GM21529 (cell line): ENCODE data around the gene UBE2Q2.
"Not testable (repeated sequence)": the region's sequence is repeated elsewhere in the genome, so short reads cannot be mapped to it uniquely, and the experiment has no call there.

ENCODE experiments used
- ATAC-seq: cut with Tn5 transposase; IDR thresholded peaks from one replicate; pipeline ENCODE4 v1.9.1; 2021; ENCODE audit not compliant: unreplicated experiment

UBE2Q2 gene

DNA sequence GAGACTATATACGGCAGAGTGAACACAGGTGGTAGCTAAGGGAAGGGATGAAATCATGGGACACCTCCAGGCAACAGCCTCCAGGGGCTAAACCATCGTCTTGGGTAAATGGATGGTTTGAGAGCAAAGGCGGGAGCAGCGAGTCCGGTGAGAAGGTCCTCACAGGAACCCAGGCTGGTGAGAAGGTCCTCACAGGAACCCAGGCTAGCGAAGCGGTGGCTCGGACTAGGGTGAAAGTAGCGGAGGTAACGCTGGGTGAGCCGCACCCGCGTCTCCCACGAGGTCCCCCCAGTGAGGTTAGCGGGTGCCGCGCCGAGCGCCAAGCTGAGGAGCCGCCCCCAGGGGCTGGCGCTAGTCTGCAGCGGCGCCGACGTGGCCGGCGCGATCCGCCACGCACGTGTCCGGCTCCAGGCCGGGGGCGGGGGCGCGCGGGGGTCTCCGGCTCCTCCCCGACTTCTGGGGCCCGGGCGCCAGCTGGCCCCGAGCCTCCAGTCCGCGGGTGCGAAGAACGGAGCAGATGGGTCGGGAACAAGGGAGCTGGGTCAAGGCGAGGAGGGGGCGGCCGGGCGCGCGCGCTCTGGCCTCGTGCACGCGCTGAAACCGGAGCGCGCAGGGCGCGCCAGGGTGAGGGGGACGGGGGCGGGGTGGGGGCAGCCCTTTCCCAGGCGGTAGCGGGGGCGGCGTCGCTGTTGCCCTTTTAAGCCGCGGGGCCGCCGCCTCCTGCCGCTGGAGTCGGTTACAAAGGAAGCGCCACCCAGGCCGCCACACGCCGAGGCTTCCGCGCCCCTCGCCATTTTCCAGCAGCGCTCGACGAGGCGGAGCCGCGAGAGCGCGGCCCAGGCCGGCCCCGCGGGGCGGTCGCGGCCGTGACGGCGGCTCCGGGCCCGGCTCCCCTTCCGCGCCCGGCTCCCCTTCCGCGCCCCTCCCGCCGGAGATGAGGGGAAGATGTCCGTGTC lies at the start of gene UBE2Q2:
UBE2Q2 (plus strand) TSS at position 726 of the 956 bp plus-strand sequence; CDS start at position 946, 220 bp downstream.
- ATAC-seq, result peak; percentile 46

DNA sequence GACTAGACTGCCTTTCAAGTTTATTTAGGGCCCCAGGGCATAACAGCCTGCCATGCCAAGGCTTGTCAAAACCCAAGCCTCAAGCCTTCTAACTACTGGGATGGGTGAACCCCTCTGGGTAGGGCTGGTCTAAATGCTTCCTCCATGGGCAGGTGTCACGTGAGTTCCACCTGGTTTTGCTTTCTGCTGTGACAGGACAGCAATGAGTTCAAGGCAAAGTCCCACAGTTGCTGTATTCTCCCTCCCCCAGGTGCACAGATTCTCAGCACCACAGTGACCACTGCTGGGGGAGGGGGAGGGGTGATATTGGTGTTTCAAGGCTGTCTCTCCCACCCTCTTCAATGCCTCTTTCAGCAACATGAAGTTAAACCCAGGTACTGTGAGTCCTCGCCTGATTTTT lies 46.9 kb upstream of the UBE2Q2 start:
- no peak for ATAC-seq

DNA sequence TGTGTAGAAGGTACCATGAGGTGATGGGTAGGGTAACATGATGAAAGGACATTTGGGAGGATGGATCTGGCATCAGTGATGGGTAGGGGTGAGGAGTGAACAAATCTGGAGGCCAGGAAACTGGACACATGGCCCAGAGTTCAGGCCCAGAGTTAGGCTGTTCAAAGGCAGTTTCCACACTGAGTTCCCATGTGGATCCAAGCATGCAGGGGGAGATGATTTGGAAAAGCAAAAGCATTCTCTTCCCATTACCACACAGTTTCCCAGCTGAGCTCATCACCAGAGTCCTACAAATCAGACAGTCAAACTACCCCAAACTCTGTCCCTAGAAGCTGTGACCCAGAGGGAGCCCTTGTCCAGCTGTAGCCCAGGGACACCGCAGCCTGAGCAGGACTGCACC lies 46.1 kb upstream of the UBE2Q2 start:
- not testable (repeated sequence) for ATAC-seq

DNA sequence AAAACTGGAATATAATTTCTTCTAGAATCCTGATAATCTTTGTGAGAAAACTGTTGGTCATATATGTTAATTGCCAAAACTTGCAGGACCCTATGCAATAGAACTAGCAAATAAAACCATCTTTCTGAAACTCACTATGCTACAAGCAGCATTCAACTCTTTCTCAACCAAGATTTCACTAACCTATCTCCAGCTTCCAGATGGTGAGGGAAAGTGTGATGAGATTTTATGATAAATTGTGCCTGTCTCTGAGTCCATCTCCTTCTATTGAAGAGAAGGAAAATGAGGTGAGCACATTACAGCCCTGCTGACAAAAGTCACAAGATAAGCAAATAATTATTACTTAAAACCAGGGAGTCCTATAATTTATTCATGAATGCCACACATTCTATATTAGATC lies 44.1 kb upstream of the UBE2Q2 start:
- ATAC-seq, result no peak

DNA sequence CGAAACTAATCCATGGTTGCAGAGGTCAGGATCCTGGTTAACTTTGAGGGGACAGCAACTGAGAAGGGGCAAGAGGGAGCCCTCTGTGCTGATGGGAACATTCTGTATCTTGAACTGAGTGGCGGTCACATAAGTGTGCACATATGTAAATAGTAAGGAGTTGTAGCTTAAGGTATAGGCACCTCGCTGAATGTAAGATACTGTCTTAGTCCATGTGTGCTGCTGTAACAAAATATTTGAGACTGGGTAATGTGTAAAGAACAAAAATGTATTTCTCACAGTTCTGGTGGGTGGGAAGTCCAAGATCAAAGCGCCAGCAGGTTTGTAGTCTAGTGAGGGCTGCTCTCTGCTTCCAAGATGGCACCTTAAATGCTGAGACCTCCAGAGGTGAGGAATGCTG lies 42.8 kb upstream of the UBE2Q2 start:
- not testable (repeated sequence) for ATAC-seq

DNA sequence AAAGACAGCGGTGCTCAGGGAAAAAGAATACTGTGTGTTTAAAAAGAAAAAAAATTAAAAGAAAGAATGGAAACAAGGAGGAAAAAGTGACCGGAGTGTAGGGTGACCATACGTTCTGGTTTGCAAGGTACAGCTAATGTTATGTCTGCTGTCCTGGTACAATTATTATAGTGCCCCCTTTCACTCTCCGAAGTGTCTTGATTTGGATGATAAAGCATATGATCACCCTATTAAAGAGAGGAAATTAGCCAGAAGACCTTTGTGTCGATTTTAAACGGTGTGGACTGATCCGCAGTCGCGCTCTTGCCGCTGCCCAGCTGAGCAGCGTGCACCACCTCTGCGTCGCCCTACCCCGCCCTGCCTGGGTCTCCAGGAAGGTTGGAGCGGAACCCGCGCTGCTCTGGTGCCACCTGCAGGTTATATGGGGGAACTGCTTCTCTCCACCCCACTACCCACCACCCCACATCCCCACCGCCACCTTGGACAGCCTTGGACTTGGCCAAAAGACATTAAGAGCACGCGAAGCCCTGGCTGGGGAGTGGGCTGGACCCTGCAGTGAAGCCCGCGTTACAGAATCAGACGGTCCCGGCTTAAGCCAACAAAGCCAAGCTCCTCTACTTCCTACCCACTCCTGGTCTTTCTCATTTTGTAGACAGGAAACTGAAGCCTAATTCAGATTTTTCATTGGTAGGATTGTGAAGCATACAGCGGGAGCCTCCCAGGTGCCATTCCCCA lies 41.2 kb upstream of the UBE2Q2 start:
- peak; percentile 61 for ATAC-seq

DNA sequence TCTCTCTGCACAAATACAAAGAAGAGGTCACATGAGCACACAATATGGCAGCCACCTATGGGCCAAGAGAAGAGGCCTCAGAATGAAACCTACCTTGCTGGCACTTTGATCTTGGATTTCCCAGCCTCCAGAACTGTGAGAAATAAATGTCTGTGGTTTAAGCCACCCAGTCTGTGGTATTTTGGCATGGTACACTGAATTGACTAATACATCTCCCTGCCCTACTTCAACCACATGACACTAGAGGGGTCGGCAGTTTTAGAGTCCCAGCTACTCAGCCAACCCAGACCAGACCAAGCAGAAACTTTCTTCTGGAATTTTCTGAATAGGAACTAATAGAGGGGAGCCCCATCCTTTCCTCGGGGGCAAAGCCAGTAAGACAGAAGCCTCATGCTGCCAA lies 35.8 kb upstream of the UBE2Q2 start:
- not testable (repeated sequence) for ATAC-seq

DNA sequence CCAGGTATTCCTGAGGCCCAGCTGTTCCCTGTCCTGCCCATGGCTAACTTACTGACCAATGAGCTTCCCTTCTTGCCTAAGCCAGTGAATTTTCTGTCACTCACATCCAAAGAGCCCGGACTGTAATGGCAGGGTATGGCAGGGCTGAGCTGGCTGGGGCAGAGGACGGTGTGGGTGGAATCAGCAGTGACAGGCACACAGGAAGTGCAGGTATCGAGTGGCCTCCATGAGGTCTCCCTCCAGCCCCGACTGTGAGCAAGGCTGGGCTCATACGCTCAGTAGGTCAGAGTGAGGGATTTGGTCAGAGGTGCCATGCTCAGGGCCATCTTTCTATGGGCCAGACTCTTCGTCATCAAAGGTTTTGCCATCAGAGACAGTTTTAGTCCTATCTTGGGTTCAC lies 35.2 kb upstream of the UBE2Q2 start:
- not testable (repeated sequence) for ATAC-seq

DNA sequence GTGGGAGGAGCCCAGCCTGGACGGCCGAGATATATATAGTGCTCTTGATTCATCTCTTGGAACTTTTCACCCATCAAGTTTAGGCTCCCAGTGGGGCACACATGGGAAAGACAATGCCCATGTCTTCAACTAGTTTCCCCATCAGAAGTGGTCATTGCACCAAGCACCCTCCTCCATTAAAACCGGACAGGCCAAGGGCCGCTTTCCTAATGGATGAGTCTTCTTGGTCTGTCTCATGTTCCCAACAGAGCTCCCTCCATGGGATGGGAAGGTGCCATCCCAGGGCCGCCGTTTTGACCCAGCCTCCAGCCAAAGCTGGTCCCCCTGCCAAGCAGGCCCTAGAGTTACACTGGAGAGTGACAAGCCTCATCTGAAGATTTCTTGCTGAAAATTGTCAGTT lies 34.7 kb upstream of the UBE2Q2 start:
- no peak for ATAC-seq

DNA sequence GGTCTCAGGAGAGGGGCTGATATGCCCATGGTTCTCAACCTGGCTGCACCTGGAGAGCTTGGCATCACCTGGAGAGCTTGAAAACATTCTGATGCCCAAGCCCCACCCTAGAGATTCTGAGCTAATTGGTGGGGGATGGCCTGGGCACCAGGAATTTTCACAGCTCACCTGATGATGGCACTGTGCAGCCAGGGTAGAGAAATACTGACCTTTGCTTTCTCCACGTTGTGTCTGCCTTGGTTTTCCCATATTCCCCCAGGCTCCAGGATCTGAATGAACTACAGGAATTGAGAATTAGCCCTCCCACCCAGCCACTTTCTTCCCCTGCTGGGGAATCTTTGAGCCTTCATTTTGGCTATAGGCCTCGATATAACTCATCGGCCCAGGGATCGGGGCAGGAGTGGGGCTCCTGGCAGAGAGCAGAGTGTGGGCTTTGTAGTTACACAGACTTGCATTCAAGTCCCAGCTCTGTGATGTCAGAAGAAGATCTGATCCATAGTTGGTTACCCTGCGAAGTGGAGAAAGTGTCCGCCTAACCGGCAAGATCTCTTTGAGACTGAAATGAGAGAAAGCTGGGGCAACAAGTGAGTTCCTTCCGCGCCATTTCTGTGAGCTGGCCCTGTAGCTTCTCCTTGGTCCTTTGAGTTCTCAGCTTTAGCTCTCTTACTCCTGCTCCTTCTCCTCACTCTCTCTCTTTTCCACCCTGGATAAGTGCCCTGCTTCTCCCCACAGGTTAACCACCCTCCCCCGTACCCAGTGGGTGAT lies 33.1 kb upstream of the UBE2Q2 start:
- ATAC-seq, result no peak

DNA sequence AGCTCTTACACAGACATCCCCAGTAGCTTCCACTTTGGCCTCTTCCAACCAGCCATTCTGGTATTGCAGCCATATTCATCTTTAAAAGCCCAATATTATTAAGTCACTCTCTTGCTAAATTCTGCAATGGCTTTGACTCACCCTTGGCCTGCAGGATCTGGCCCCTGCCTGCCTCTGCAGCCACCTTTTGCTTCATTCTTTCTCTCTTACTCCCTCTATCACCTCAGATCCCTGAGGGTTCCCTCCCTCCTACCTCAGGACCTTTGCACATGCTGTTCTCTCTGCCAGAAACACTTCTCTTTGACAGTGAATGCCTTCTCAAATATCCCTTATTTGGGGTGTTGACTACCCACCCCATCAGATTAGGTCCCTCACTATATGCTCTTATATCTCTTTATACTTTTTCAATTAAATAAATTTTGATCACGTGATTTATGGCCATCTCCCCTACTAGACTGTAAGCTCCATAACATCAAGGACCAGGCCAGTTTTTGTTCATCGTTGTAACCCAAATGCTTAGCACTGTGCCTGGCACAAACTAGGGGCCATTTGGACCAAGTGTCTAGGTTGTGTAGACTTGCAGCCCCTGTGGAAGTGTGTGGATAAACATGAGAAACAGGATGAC lies 32.3 kb upstream of the UBE2Q2 start:
- no peak for ATAC-seq

DNA sequence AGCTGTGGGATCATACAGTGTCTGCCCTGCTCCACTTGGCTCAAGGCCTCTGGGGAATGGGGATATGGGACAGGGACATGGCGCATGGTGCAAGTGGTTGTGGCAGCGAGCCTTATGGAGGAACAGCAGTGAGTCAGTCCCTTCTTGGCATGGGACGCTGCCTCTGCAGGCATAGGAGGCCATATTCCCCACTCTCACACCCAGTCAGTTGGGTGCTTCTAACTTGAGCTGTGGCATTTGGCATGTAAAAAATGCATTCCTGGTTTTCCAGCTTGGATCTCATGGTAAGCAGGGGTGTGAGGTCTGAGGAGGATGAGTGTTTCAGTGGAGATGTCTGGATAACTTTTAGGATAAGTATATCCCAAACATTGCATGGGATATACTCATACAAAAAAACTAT lies 31.6 kb upstream of the UBE2Q2 start:
- ATAC-seq, result no peak

DNA sequence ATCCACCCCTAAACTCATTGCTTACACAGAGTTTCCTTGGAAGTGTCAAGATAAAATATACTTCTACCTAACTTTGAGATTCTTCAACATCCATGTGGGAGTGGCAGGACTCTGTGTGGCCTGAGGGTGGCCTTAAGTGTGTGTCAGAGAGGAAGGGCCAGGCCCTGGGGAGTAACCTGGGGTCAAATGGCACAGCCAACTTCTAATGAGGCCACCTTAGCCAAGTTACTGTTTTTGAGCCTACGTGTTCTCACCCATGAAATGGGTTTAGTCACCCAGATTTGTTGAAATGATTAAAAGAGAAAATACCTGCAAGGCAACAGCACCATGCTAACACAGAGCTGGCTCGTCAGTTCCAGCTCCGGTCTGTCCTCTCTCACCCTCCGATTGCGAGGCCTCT lies 28.5 kb upstream of the UBE2Q2 start:
- ATAC-seq, result no peak

DNA sequence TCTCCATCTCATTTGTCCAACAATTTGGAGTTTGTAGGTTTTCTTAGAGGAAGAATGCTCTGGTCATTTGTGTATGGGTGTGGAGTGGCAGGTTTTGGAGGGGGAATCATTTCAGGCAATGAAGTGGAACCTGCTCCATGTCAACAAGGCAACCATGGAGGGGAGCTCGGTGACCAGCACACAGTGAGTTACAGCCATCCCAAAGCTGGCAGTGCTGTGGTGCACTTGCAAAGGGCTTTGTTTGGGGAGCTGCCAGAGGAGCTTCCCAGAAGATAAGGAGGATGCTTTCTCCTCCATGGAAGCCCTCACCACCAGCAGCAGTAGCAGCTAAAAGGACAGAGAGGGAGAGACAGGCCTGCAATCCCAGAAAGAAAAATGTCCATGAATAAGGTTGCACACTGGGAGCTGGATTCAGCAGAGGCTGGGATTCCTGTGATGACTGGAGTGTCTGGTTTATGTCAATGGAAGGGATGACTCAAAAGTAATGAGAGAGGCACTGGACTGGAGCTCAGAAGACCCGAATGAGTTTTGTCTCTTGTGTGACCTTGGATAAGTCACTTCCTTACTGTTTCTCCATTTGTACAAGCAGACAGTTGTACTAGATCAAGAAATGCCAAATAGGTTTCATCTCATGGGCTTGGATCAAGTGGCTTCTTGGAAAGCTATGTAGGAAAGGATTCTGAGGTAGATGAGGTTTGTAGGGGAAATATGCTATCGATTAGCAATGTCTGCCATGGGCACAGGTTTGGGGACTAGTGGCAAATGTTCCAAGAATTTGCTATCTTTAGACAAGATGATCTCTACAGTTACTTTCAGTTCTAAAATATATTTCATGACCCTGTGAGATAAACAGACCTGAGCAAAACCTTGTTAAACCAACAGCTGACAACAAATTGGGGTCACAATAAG lies 27.2 kb upstream of the UBE2Q2 start:
- no peak for ATAC-seq

DNA sequence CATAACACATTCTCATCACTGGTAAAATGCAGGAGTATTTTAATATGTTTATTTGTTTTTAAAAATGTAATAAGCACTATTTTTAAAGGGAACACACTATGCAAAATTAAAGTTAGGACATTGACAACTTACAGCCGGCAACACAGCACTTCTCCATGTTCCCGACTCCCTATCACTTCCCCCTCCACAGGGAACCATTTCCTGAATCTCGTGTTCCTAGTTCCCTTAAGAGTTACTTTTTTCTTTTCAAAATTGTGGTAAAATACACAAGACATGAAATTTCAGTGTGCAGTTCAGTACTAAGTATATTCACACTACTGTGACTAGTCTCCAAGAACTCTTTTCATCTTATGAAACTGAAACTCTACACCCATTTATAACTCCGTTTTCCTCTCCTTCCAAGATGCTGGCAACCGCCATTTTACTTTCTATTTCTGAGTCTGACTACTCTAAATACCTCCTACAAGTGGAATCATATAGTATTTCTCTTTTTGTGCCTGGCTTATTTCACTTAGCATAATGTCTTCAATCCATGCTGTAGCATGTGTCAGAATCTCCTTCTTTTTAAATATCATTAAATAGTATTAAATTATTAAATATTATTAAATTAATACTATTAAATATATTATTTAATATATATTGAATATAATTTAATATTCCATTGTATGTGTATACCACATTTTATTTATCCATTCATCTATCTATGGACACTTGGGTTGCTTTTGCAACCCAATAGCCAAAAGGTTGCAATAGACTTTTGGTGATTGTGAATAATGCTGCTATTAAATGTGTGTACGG lies 25.9 kb upstream of the UBE2Q2 start:
- no peak for ATAC-seq

DNA sequence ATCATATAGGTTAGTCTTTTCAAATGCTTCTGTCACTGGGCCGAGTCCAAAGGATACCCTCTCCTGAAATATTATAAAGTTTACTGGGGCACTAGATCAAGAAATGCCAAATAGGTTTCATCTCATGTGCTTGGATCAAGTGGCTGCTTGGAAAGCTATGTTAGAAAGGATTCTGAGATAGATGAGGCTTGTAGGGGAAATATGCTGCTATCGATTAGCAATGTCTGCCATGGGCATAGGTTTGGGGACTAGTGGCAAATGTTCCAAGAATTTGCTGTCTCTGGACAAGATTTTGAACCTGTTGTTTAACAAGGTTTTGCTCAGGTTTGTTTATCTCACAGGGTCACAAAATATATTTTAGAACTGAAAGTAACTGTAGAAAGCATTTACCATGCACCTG lies 23.0 kb upstream of the UBE2Q2 start:
- ATAC-seq, result no peak

DNA sequence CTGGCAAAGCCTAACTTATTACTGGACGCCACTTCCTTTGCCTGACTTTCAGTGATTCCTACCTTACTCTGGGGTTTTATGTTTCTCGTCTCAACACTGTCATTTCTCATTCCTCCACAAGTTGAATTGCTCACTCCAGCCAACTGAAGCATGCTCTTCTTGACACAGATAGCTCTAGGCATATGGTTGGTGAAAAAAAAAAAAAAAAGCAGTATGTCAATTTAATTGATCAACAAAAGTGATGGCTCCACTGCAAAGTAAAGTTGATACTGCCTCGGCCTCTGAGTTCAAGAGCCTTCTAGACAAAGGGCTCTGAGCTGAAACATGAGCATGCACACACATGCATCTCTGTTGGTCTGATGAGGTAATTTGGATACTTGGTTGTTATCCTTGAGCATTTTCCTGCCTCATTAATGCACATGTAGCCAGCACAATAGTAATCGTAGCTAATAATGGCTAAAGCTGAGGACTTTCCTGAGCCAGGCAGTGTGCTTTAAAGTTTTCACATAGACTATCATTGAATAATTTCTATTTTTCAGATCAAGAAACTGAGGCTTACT lies 21.4 kb upstream of the UBE2Q2 start:
- no peak for ATAC-seq

DNA sequence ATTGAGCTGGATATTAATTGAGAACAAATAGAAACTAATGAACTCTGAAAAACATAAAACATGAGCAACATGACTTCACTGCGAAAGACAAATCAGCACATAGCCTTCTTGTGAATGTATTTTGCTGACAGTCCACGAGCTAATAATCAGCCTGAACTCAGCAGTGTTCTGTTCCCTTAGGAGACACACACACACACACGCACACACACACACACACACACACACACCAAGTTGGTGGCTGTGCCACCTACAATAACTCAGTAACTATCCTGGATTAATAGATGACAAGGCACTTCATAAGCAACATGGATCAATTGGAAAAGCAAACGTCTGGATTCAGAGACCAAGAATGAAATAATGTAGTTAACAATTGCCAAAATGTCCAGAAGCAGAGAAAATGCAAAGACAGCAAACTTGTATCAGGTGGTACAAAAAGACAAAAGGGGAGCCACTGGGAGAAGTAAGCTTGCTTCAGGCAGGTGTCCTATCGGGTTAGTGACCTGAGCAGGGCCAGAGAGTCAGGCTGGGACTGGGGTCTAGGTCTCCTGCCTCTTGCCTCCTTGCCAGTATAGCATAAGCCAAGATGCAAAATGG lies 20.5 kb upstream of the UBE2Q2 start:
- no peak for ATAC-seq
